ENCODE data around the gene ARMH1. TPM values are rescaled to one million over a fixed set of nuclear protein-coding genes. Genes with fewer than 3 reads are reported as not detected.

Gene ARMH1
- total RNA-seq, 4 donors from 2014 or later, result 0.26 to 0.75 (median 0.54) TPM

GRCh38 chr1:44682883-44683265 is 8.4 kb downstream of the ARMH1 start:
- no peaks in the 10 kb centered on the region for H3K36me3 ChIP-seq
- H3K27ac ChIP-seq (replicated peaks in 1 of 4), result no peak overlapping the region
- no peaks in the 10 kb centered on the region for H3K27me3 ChIP-seq
- no peaks in the 10 kb centered on the region for H3K9me3 ChIP-seq
- no peak overlapping the region for H3K4me3 ChIP-seq
- no peak for TF ChIP-seq POLR2A (IDR thresholded peaks at IDR 0.05; ENCODE audit: low read depth)
- no peak for TF ChIP-seq EP300 (IDR thresholded peaks at IDR 0.05)
- no peak for TF ChIP-seq CTCF (IDR thresholded peaks at IDR 0.05)
- TF ChIP-seq POLR2AphosphoS5 (IDR thresholded peaks at IDR 0.05), result no peak
- intact Hi-C loops (cut with DNase I), result no loop called here
- DNase-seq (ENCODE audit: extremely low spot score), result no peak
- peaks cover 0 to 7% (median 0%) of the 10 kb centered on the region in 4 donors for H3K4me1 ChIP-seq
- 96% methylated on average over 3 of the region's 3 CpGs for WGBS

- Histone ChIP-seq H3K36me3 (no peaks in the 10 kb centered on the region), H3K4me3 (no peak overlapping the region), H3K27me3 (no peaks in the 10 kb centered on the region), H3K9me3 (no peaks in the 10 kb centered on the region), H3K4me1 (no peaks in the 10 kb centered on the region), H3K27ac (replicated peaks in 1 of 4) (no peak overlapping the region)
- intact Hi-C loops (cut with DNase I), result no loop called here
- TF ChIP-seq POLR2AphosphoS5 (IDR thresholded peaks at IDR 0.05) (no peak), CTCF (IDR thresholded peaks at IDR 0.05) (no peak), POLR2A (IDR thresholded peaks at IDR 0.05; ENCODE audit: low read depth) (no peak), EP300 (IDR thresholded peaks at IDR 0.05) (no peak)
- DNase-seq (ENCODE audit: extremely low spot score), result no peak
- WGBS, result 80% methylated on average over 1 of the region's 1 CpG
These were observed 10.0 kb downstream of the ARMH1 start for GRCh38 chr1:44684525-44684924.

GRCh38 chr1:44685218-44685617 is 10.7 kb downstream of the ARMH1 start:
- 95% methylated on average over 4 of the region's 4 CpGs for WGBS
- no peak for DNase-seq (ENCODE audit: extremely low spot score)
- no peaks in the 10 kb centered on the region for H3K27me3 ChIP-seq
- TF ChIP-seq EP300 (IDR thresholded peaks at IDR 0.05) (no peak), POLR2AphosphoS5 (IDR thresholded peaks at IDR 0.05) (no peak), CTCF (IDR thresholded peaks at IDR 0.05) (no peak), POLR2A (IDR thresholded peaks at IDR 0.05; ENCODE audit: low read depth) (no peak)
- no peak overlapping the region for H3K27ac ChIP-seq (replicated peaks in 1 of 4)
- intact Hi-C loops (cut with DNase I), result no loop called here
- H3K9me3 ChIP-seq, result no peaks in the 10 kb centered on the region
- H3K36me3 ChIP-seq, result no peaks in the 10 kb centered on the region
- H3K4me1 ChIP-seq, result no peaks in the 10 kb centered on the region
- H3K4me3 ChIP-seq, result no peak overlapping the region

GRCh38 chr1:44685881-44686280 is 11.4 kb downstream of the ARMH1 start:
- no peak for DNase-seq (ENCODE audit: extremely low spot score)
- no peaks in the 10 kb centered on the region for H3K4me1 ChIP-seq
- TF ChIP-seq POLR2AphosphoS5 (IDR thresholded peaks at IDR 0.05) (no peak), CTCF (IDR thresholded peaks at IDR 0.05) (no peak), EP300 (IDR thresholded peaks at IDR 0.05) (no peak), POLR2A (IDR thresholded peaks at IDR 0.05; ENCODE audit: low read depth) (no peak)
- no peaks in the 10 kb centered on the region for H3K27me3 ChIP-seq
- no peaks in the 10 kb centered on the region for H3K9me3 ChIP-seq
- H3K27ac ChIP-seq (replicated peaks in 1 of 4), result no peak overlapping the region
- no peaks in the 10 kb centered on the region for H3K36me3 ChIP-seq
- WGBS, result 78% methylated on average over 8 of the region's 8 CpGs
- intact Hi-C loops (cut with DNase I), result no loop called here
- no peak overlapping the region for H3K4me3 ChIP-seq

GRCh38 chr1:44688760-44689446 is 14.4 kb downstream of the ARMH1 start:
- Histone ChIP-seq H3K36me3 (no peaks in the 10 kb centered on the region), H3K9me3 (no peaks in the 10 kb centered on the region), H3K27me3 (no peaks in the 10 kb centered on the region), H3K27ac (replicated peaks in 1 of 4) (no peak overlapping the region), H3K4me3 (no peak overlapping the region), H3K4me1 (no peaks in the 10 kb centered on the region)
- WGBS, result 88% methylated on average over 12 of the region's 12 CpGs
- intact Hi-C loops (cut with DNase I), result no loop called here
- TF ChIP-seq POLR2AphosphoS5 (IDR thresholded peaks at IDR 0.05), result no peak
- DNase-seq (ENCODE audit: extremely low spot score), result no peak
